Measurements from ENCODE around the gene SLAMF7. TPM values are rescaled to one million over a fixed set of nuclear protein-coding genes. Genes with fewer than 3 reads are reported as not detected.

SLAMF7 gene
- polyA plus RNA-seq, 2 of the 4 experiments (the other 2 are of a cell fraction): 0.57 to 1.8 TPM

- TF ChIP-seq JUNB (IDR thresholded peaks at IDR 0.05): no peak
- no peak for TF ChIP-seq JUN (IDR thresholded peaks at IDR 0.05)
- no peak for TF ChIP-seq ZC3H11A (IDR thresholded peaks at IDR 0.05)
- TF ChIP-seq CEBPB (IDR thresholded peaks at IDR 0.05): no peak
- no peak for TF ChIP-seq FOSB (CRISPR knock-in tag; IDR thresholded peaks at IDR 0.05)
- no peak for TF ChIP-seq MAZ (IDR thresholded peaks at IDR 0.05; ENCODE audit: borderline replicate concordance, low read depth, low read length)
- TF ChIP-seq POLR2A (IDR thresholded peaks at IDR 0.05; ENCODE audit: low read length): no peak
- CTCF ChIA-PET: no interaction called here
- Histone ChIP-seq H3K4me3 (no peak overlapping the region), H3K4me2 (no peak overlapping the region), H3K27ac (no peak overlapping the region), H3K4me1 (peaks cover 3% of the 10 kb centered on the region; the same call in 2 of the 3 replicates), H3K9me3 (no peaks in the 10 kb centered on the region)
- POLR2A ChIA-PET: no interaction called here
- DNase-seq (ENCODE audit: low read depth in 1 of 2, low spot score in 1 of 2) (no peak), FAIRE-seq (no peak), ATAC-seq (no peak)
- 92% methylated on average over 1 of the region's 1 CpG for WGBS (ENCODE audit: missing lambda C conversion rate)
Observed at GRCh38 chr1:160731990-160732389, 7.1 kb upstream of the SLAMF7 start.

- Histone ChIP-seq H3K27ac (no peak overlapping the region), H3K4me3 (no peak overlapping the region), H3K4me1 (0 out of 3 replicates have a peak, but pooled peaks cover 2% of the 10 kb centered on the region), H3K9me3 (no peaks in the 10 kb centered on the region), H3K4me2 (no peak overlapping the region)
- ChIA-PET POLR2A (no interaction called here), CTCF (interaction anchor here (1.4 to 1.7 kb wide), 2 partner anchors 10 to 218 kb away, joined by 4 read pairs; no protein-coding TSS in a partner anchor)
- FAIRE-seq: no peak
- TF ChIP-seq MAFK (IDR thresholded peaks at IDR 0.05; ENCODE audit: partially characterized antibody) (no peak), RAD21 (conservative IDR thresholded peaks at IDR 0.05 in 1 of 2, IDR thresholded peaks at IDR 0.05 in 1 of 2) (no peak), MYC (IDR thresholded peaks at IDR 0.05; ENCODE audit: borderline replicate concordance, low read length) (no peak), RARB (CRISPR knock-in tag; IDR thresholded peaks at IDR 0.05) (no peak), ATOH8 (CRISPR knock-in tag; IDR thresholded peaks at IDR 0.05; ENCODE audit: low read depth) (no peak), KDM1A (IDR thresholded peaks at IDR 0.05; ENCODE audit: low read depth) (no peak), BCL3 (IDR thresholded peaks at IDR 0.05) (no peak)
- DNase-seq (ENCODE audit: low read depth in 1 of 2, low spot score in 1 of 2): no peak
- no peak for ATAC-seq
Observed at GRCh38 chr1:160733898-160734297, 5.1 kb upstream of the SLAMF7 start.

- ChIA-PET CTCF (interaction anchor here (1.4 kb wide), 1 partner anchor 11 kb away, joined by 4 read pairs; no protein-coding TSS in a partner anchor), POLR2A (no interaction called here)
- Histone ChIP-seq H3K4me3 (no peak overlapping the region), H3K27ac (no peak overlapping the region), H3K4me1 (0 out of 3 replicates have a peak, but pooled peaks cover 4% of the 10 kb centered on the region), H3K4me2 (no peak overlapping the region), H3K9me3 (no peaks in the 10 kb centered on the region)
- no peak for TF ChIP-seq RCOR1 (IDR thresholded peaks at IDR 0.05; ENCODE audit: low read depth, low read length)
- no peak for TF ChIP-seq FOSL2 (IDR thresholded peaks at IDR 0.05)
- no peak for TF ChIP-seq FOSL2 (CRISPR knock-in tag; IDR thresholded peaks at IDR 0.05)
- TF ChIP-seq KDM1A (IDR thresholded peaks at IDR 0.05; ENCODE audit: low read depth): no peak
- no peak for TF ChIP-seq PHF8 (IDR thresholded peaks at IDR 0.05; ENCODE audit: borderline replicate concordance, low read depth)
- no peak for TF ChIP-seq ELK1 (IDR thresholded peaks at IDR 0.05; ENCODE audit: low read depth, low read length)
- FAIRE-seq: no peak
- ATAC-seq: no peak
- DNase-seq (ENCODE audit: low read depth in 1 of 2, low spot score in 1 of 2): no peak
Observed at GRCh38 chr1:160734301-160734700, 4.7 kb upstream of the SLAMF7 start.

- WGBS (ENCODE audit: missing lambda C conversion rate): 79% methylated on average over 2 of the region's 2 CpGs
- no peaks in the 10 kb centered on the region for H3K9me3 ChIP-seq
- FAIRE-seq (no peak), ATAC-seq (no peak), DNase-seq (ENCODE audit: low read depth in 1 of 2, low spot score in 1 of 2) (no peak)
- no peak overlapping the region for H3K4me3 ChIP-seq
- H3K27ac ChIP-seq: no peak overlapping the region
- TF ChIP-seq NR3C1 (IDR thresholded peaks at IDR 0.05) (no peak), RNF2 (IDR thresholded peaks at IDR 0.05; ENCODE audit: borderline replicate concordance, low read depth) (no peak), JUN (IDR thresholded peaks at IDR 0.05) (no peak), TFCP2L1 (CRISPR knock-in tag; IDR thresholded peaks at IDR 0.05) (no peak), MAFK (IDR thresholded peaks at IDR 0.05; ENCODE audit: partially characterized antibody) (no peak), NFE2L2 (conservative IDR thresholded peaks at IDR 0.05; ENCODE audit: low read length) (no peak), SMC3 (IDR thresholded peaks at IDR 0.05) (no peak), CBX2 (IDR thresholded peaks at IDR 0.05; ENCODE audit: borderline replicate concordance, low read depth) (no peak)
- CTCF ChIA-PET: interaction anchor here (0.6 to 4.0 kb wide), 4 partner anchors 11 to 251 kb away, joined by 3 to 14 read pairs (median 4); no protein-coding TSS in a partner anchor
- POLR2A ChIA-PET: no interaction called here
- H3K4me1 ChIP-seq: 0 out of 3 replicates have a peak, but pooled peaks cover 4% of the 10 kb centered on the region
- H3K4me2 ChIP-seq: no peak overlapping the region
Observed at GRCh38 chr1:160738271-160738670, 776 bp upstream of the SLAMF7 start.

All from A549 (cell line).